Brain pericyte (primary cell): ENCODE measurements around the gene PYDC1.
"Not testable (repeated sequence)": the region's sequence is repeated elsewhere in the genome, so short reads cannot be mapped to it uniquely, and the experiment has no call there.

Experiments used
- DNase-seq: peaks from one replicate; pipeline ENCODE4 v3.0.0-alpha.2; 2012; ENCODE audit warnings: low read depth, low spot score

The PYDC1 gene

GRCh38 chr16:31223044-31223443, 6.1 kb upstream of the PYDC1 start:
- DNase-seq, result no peak

DNA sequence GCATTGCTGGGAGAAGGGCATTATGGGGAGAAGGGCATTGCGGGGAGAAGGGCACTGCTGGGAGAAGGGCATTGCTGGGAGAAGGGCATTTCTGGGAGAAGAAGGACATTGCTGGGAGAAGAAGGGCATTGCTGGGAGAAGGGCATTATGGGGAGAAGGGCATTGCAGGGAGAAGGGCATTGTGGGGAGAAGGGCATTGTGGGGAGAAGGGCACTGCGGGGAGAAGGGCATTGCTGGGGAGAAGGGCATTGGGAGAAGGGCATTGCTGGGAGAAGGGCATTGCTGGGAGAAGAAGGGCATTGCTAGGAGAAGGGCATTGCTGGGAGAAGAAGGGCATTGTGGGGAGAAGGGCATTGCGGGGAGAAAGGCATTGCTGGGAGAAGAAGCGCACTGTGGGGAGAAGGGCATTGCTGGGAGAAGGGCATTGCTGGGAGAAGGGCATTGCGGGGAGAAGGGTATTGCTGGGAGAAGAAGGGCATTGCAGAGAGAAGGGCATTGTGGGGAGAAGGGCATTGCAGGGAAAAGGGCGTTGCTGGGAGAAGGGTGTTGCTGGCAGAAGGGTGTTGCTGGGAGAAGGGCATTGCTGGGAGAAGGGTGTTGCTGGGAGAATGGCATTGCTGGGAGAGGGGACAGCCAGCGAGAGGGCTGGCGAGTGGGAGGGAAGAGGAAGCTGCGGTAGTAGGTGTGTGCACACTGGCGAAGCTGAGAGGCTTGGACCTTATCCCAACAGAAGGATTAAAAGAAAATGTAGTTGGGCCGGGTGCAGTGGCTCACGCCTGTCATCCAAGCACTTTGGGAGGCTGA, 4.6 kb upstream of the PYDC1 start:
- no peak for DNase-seq

- no peak for DNase-seq
Measured at GRCh38 chr16:31219154-31219741, 2.3 kb upstream of the PYDC1 start.

DNA sequence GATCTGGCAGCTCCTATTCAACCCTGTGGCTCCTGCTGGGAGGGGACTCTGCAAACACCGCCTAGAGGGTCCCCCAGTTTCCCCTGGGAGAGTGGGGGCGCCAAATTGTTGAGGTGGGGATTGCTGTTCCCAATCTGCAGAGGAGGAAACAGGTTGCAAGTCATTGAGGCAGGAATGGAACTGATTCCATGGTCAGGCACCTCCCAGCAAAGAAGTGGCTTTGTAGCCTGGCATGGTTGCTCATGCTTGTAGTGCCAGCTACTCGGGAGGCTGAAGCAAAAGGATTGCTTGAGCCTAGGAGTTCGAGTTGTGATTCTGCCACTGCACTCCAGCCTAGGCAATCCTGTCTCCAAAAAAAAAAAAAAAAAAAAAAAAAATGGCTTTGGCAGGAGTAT, 198 bp upstream of the PYDC1 start:
- DNase-seq, result no peak

- DNase-seq, result no peak
Measured at GRCh38 chr16:31215287-31216162, 1.4 kb downstream of the PYDC1 start.

DNA sequence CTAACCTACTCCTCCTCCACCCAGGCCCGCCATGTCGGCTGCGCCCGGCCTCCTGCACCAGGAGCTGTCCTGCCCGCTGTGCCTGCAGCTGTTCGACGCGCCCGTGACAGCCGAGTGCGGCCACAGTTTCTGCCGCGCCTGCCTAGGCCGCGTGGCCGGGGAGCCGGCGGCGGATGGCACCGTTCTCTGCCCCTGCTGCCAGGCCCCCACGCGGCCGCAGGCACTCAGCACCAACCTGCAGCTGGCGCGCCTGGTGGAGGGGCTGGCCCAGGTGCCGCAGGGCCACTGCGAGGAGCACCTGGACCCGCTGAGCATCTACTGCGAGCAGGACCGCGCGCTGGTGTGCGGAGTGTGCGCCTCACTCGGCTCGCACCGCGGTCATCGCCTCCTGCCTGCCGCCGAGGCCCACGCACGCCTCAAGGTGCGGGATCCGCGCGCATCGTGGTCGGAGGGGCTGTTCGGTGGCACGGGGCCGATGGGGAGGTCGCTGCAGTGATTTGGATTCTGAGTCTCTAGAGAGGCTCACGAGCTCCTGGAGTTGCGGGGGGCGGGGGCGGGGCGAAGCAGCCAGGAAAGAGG, 2.1 kb downstream of the PYDC1 start:
- DNase-seq, result no peak

- no peak for DNase-seq
Measured at GRCh38 chr16:31213877-31214707, 2.8 kb downstream of the PYDC1 start, which contains the start of gene TRIM72. TSS of gene TRIM72 (plus strand) at chr16:31214119. CDS start at chr16:31214739, 620 bp downstream.

- no peak for DNase-seq
Measured at GRCh38 chr16:31213342-31213741, 3.6 kb downstream of the PYDC1 start.

- no peak for DNase-seq
Measured at GRCh38 chr16:31206776-31207175, 10.2 kb downstream of the PYDC1 start.

GRCh38 chr16:31204871-31205666, 11.9 kb downstream of the PYDC1 start:
- DNase-seq, result no peak

GRCh38 chr16:31202414-31203375, 14.2 kb downstream of the PYDC1 start, which contains the start of gene PYCARD:
TSS of gene PYCARD (minus strand) at chr16:31202760. CDS start at chr16:31202690, 70 bp downstream.
- DNase-seq, result no peak

GRCh38 chr16:31201582-31202413, 15.1 kb downstream of the PYDC1 start:
- DNase-seq, result no peak

DNA sequence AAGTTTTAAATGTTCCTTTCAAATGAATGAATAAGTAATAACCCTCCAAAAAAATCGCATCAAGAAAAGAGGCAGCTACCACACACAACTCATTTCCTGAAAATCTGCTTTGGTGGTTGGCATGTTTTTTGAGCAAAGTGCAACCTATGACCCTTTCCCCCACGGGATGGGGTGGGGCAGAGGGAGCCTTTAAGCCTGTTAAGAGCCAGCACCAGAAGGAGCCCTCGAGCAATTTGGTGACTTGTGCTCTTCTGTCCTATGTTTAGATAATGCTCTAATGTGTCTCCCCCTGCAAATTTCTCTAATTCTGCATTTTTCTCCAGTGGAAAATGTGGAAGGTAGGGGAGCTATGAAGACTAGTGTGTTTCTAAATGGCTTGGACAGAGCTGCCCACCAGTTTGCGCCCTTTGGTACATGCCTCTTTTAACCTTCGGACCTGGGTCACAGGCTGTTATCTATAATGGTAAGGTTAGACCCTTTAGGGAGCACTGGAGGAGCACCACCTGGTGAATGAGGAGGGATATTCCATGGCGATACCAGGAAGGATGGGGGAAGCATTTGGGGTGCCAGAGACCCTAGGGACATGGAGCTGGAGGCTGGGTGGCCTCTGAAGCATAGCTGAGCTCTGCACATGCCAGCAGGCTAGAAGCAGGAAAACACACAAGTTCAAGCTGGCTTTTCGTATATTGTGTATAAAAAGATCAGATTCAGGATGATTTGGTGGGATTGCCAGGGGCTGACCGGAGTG, 15.9 kb downstream of the PYDC1 start:
- DNase-seq, result no peak

DNA sequence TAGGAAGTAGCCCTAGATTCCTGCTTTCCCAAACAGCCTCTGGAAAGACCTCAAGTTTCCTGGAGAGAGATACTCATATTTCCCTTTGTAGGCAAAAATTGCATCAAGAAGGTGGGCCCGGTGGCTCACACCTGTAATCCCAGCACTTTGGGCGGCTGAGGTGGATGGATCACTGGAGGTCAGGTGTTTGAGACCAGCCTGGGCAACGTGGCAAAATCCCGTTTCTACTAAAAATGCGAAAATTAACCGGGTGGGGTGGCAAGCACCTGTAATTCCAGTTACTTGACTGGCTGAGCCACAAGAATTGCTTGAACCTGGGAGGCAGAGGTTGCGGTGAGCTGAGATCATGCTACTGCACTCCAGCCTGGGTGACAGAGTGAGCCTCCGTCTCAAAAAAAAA, 16.8 kb downstream of the PYDC1 start:
- not testable (repeated sequence) for DNase-seq

- DNase-seq, result no peak
Measured at GRCh38 chr16:31199430-31200041, 17.4 kb downstream of the PYDC1 start.

DNA sequence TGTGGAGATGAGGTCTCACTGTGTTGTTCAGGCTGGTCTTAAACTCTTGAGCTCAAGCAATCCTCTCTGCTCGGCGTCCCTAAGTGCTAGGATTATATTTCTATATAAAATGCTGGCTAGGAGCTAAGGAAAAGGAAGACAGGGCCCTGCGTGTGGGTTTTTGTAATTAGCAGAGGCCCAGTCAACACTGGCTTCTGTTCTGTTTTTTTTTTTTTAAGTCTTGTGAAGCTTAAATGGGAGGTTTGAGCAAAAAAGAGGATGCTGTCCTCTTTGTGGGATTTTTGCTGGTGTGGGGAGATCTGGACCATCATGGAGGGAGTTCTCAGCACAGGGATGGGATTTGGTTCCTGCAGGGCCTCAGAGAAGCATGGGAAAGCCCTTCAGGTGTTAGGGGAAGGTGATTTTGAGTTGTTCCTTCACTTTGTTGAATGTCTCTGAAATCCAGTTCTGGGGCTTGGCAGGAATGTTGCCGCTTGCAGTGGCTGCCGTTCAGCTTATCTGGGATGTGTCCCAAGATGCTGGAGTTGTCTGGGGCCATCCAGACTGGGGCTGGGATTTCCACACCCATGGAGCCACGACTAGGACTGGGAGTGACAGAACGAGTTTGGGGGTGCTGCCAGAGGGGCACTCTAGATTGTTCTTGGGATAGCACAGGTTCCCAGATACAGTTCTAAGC, 18.6 kb downstream of the PYDC1 start:
- DNase-seq, result no peak
